Activated CD8-positive, alpha-beta T cell treated with anti-CD3 and anti-CD28 coated beads, Interleukin-2, amount 10 ng/mL, durations not matched to agents 7 days and 5 days (primary cell): ENCODE data around the gene TM2D3. TPM values are rescaled to one million over a fixed set of nuclear protein-coding genes. Genes with fewer than 3 reads are reported as not detected.

ENCODE experiments used
- ATAC-seq: fragments of 150-1000 bp; cut with Tn5 transposase; one replicate; pipeline ENCODE4 v1.10.0; 2021; ENCODE audit warnings: moderate library complexity
- CTCF ChIA-PET: fragments of 350-600 bp; sonication (Branson Sonifier 250); formaldehyde crosslinking; loops from one replicate; lab custom pipeline; 2021; ENCODE audit warnings: antibody characterized with exemption; lab: Charles Lee
- POLR2A ChIA-PET: fragments of 350-600 bp; sonication (Branson Sonifier 250); formaldehyde crosslinking; loops from one replicate; lab custom pipeline; 2021; ENCODE audit warnings: antibody characterized with exemption; lab: Charles Lee
- DNase-seq: peaks from one replicate; pipeline ENCODE4 v3.0.0-alpha.2; 2020
- H3K27ac Mint-ChIP-seq: one replicate; pipeline ENCODE4 v1.8.0; 2021; ENCODE audit warnings: mild to moderate bottlenecking, mixed read lengths
- H3K27me3 Mint-ChIP-seq: one replicate; pipeline ENCODE4 v1.8.0; 2021; ENCODE audit warnings: low read depth, mixed read lengths
- H3K36me3 Mint-ChIP-seq: one replicate; pipeline ENCODE4 v1.8.0; 2021; ENCODE audit warnings: low read depth, mixed read lengths
- H3K4me1 Mint-ChIP-seq: one replicate; pipeline ENCODE4 v1.8.0; 2021; ENCODE audit warnings: low read depth, mixed read lengths
- H3K4me3 Mint-ChIP-seq: one replicate; pipeline ENCODE4 v1.8.0; 2021; ENCODE audit warnings: mild to moderate bottlenecking, mixed read lengths
- H3K9me3 Mint-ChIP-seq: one replicate; pipeline ENCODE4 v1.8.0; 2022; ENCODE audit warnings: mixed read lengths; ENCODE audit not compliant: insufficient read depth
- total RNA-seq, 2 experiments: library from RNA; stranded (reverse); gene quantifications; one replicate each; pipeline ENCODE4 v1.2.3, GENCODE V29; 2021

The TM2D3 gene
- total RNA-seq, 2 experiments from 2014 or later, result 36.8 to 38.8 TPM

DNA sequence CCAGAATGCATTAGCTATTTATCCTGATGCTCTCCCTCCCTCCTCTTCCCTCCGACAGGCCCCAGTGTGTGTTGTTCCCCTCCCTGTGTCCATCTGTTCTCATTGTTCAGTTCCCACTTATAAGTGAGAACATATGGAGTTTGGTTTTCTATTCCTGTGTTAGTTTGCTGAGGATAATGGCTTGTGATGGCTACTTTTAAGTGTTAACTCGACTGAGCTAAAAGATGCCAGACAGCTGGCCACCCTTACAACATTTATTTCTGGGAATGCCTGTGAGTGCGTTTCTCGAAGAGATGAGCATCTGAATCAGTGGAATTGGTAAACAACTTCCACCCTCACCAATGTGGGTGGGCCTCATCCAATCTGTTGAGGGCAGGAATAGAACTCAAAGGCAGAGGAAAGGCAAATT lies 24.7 kb upstream of the TM2D3 start:
- H3K36me3 Mint-ChIP-seq, result peaks cover 24% of the 10 kb centered on the region
- ATAC-seq (no peak), DNase-seq (no peak)
- POLR2A ChIA-PET, result no interaction called here
- no peak overlapping the region for H3K4me3 Mint-ChIP-seq
- CTCF ChIA-PET, result no interaction called here
- H3K27ac Mint-ChIP-seq, result no peak overlapping the region
- no peaks in the 10 kb centered on the region for H3K4me1 Mint-ChIP-seq
- no peaks in the 10 kb centered on the region for H3K9me3 Mint-ChIP-seq
- no peaks in the 10 kb centered on the region for H3K27me3 Mint-ChIP-seq

DNA sequence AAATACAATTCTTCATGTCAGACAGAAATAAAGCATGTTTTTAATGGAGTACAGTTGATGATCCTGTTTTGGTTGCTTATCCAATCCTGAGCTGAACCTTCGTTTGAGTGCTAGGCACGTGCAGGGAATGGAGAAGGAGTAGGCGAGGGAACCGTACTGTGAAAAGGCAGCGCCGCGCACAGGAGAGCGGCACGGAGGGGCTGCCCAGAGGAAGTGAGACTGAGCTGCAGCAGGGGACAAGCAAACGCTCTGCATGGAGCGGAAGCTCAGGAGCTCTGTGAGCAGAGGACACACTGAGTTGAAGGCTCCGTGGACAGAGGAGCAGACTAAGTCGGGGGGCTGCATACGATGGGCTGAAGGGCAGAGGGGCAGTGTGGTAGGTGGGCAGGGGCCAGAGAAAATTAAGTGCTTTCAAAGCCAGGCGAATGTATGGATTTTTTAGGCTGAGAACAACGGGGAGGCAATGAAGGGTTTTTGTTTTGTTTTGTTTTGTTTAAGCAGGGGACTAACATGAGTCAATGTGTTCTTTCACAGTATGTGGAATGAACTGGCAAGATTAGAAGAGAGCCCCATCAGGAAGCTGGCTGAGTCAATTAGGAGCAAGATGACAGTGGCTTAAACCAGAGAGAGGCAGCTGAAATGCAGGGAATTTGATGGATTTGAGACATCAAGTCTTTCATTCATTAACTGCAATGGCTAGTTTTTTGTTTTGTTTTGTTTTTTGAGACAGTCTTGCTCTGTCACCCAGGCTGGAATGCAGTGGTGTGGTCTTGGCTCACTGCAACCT lies 23.8 kb upstream of the TM2D3 start:
- CTCF ChIA-PET, result no interaction called here
- Mint-ChIP-seq H3K4me1 (no peaks in the 10 kb centered on the region), H3K9me3 (no peaks in the 10 kb centered on the region), H3K4me3 (no peak overlapping the region), H3K27me3 (no peaks in the 10 kb centered on the region), H3K27ac (peak overlapping the region; percentile 2), H3K36me3 (peaks cover 24% of the 10 kb centered on the region)
- ATAC-seq, result no peak
- DNase-seq, result no peak
- POLR2A ChIA-PET, result no interaction called here

DNA sequence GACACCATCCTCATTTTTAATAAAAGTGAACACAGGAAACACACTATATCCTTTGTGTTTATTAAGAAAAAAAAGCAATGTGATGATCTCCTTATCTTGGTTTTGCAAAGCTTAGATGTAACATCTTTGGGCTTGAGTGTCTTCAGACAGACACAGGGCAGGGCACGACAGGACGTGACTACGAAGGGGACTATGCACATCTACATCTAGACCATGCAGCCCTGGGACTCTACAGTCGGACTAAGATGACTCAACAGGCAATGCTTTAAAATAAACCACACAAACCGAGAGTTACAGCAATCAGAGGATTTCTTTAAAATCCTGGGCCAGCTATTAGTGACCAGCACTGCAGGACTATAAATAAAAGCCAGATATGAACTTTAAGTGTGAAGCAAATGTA lies 22.8 kb upstream of the TM2D3 start:
- ChIA-PET CTCF (no interaction called here), POLR2A (no interaction called here)
- H3K36me3 Mint-ChIP-seq, result peaks cover 24% of the 10 kb centered on the region

DNA sequence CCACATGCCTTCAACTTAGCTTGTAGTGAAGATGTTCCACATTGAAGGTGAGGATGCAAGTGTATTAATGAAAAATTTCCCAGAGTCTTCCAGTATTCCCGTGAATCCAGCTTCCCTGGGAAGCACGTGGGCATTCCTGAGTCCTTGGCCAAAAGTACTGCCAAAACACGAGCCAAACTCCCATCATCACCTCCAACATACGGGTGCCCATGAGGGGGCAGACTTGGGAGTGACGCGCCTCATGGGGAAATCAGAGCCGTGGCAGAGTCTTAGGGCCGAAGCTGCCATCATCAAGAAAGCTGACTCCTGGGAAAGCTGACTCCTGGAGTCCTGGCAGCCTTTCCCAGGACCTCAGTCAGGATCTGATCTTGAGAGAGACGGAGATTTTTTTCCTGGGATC lies 20.1 kb upstream of the TM2D3 start:
- ATAC-seq (no peak), DNase-seq (no peak)
- no peak overlapping the region for H3K4me3 Mint-ChIP-seq
- H3K27ac Mint-ChIP-seq, result no peak overlapping the region
- peaks cover 29% of the 10 kb centered on the region for H3K36me3 Mint-ChIP-seq
- no peaks in the 10 kb centered on the region for H3K27me3 Mint-ChIP-seq
- ChIA-PET CTCF (interaction anchor here (1.8 kb wide), 1 partner anchor 31 kb away, joined by 4 read pairs; no protein-coding TSS in a partner anchor), POLR2A (no interaction called here)
- H3K4me1 Mint-ChIP-seq, result no peaks in the 10 kb centered on the region
- no peaks in the 10 kb centered on the region for H3K9me3 Mint-ChIP-seq

More for the DNA sequence above, 22.8 kb upstream of the TM2D3 start:
- Mint-ChIP-seq H3K9me3 (no peaks in the 10 kb centered on the region), H3K27ac (no peak overlapping the region), H3K4me1 (no peaks in the 10 kb centered on the region), H3K27me3 (no peaks in the 10 kb centered on the region), H3K4me3 (no peak overlapping the region)
- ATAC-seq, result no peak
- DNase-seq, result no peak

DNA sequence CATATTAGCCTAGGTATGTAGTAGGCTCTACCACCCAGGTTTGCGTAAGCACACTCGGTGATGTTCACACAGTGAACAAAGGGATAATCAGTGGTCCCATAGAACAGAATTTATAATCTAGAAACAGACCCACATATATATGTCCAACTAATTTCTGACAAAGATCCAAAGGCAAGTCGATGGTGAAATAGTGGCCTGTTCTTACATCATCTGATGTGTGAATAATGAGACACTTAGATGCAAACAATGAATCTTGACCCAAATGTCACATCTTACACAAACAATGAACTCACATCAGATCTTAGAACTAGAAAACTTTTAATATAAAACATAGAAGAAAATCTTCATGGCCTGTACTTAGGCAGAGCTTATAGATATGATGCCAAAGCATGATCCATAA lies 17.6 kb upstream of the TM2D3 start:
- no peak for ATAC-seq
- H3K4me3 Mint-ChIP-seq, result no peak overlapping the region
- no peaks in the 10 kb centered on the region for H3K27me3 Mint-ChIP-seq
- no peak for DNase-seq
- ChIA-PET CTCF (no interaction called here), POLR2A (no interaction called here)
- H3K27ac Mint-ChIP-seq, result no peak overlapping the region
- peaks cover 30% of the 10 kb centered on the region for H3K36me3 Mint-ChIP-seq
- H3K9me3 Mint-ChIP-seq, result no peaks in the 10 kb centered on the region
- peaks cover 2% of the 10 kb centered on the region for H3K4me1 Mint-ChIP-seq

DNA sequence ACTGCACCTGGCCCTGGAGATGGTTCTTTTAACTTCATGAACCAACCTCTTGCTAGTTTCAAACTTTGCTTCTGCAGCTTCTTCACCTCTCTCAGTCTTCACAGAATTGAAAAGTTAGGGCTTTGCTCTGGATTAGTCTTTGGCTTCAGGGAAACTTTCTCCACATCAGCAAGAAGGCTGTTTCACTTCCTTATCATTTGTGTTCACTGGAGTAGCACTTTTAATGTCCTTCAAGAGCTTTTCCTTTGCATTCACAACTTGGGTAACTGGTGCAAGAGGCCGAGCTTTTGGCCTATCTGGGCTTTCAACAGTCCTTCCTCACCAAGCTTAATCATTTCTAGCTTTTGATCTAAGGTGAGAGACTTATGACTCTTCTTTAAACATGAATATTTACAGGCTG lies 15.7 kb upstream of the TM2D3 start:
- DNase-seq, result no peak
- ChIA-PET POLR2A (no interaction called here), CTCF (interaction anchor here (1.1 kb wide), 1 partner anchor 27 kb away, joined by 3 read pairs; no protein-coding TSS in a partner anchor)
- H3K4me1 Mint-ChIP-seq, result peaks cover 2% of the 10 kb centered on the region
- no peak for ATAC-seq
- H3K27ac Mint-ChIP-seq, result no peak overlapping the region
- H3K27me3 Mint-ChIP-seq, result no peaks in the 10 kb centered on the region
- H3K9me3 Mint-ChIP-seq, result no peaks in the 10 kb centered on the region
- H3K4me3 Mint-ChIP-seq, result no peak overlapping the region
- peaks cover 19% of the 10 kb centered on the region for H3K36me3 Mint-ChIP-seq

DNA sequence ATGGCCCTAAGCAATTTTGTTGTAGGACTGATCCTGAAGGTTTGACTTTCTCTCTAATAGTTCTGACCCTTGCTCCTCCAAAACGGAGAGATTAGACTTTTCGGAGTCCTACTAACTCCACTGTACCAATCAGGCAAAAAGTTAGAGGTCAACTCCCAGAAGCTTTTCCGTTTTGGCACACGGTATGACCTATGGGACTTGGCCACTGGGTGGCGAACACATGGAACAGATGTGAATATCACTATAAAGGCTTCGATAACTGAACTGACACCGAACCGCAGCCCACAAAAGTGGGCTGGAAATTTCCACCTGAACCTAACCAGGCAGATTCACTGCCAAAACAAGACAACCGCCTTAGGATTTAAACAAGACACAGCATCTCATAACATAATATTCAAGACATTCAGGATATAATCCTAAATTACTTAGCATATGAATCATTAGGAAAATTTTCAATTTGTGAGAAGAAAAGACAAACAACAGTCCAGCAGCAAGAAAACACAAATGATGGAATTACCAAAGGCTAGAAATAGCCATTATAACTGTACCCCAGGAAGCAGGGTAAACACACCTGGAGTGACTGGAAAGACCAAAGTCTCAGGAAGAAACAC lies 12.2 kb upstream of the TM2D3 start:
- Mint-ChIP-seq H3K4me1 (peaks cover 2% of the 10 kb centered on the region), H3K27me3 (no peaks in the 10 kb centered on the region), H3K9me3 (no peaks in the 10 kb centered on the region), H3K4me3 (no peak overlapping the region), H3K36me3 (peaks cover 12% of the 10 kb centered on the region), H3K27ac (no peak overlapping the region)
- ChIA-PET POLR2A (no interaction called here), CTCF (interaction anchor here (1.0 kb wide), 1 partner anchor 377 kb away, joined by 3 read pairs; no protein-coding TSS in a partner anchor)
- ATAC-seq, result no peak
- no peak for DNase-seq

DNA sequence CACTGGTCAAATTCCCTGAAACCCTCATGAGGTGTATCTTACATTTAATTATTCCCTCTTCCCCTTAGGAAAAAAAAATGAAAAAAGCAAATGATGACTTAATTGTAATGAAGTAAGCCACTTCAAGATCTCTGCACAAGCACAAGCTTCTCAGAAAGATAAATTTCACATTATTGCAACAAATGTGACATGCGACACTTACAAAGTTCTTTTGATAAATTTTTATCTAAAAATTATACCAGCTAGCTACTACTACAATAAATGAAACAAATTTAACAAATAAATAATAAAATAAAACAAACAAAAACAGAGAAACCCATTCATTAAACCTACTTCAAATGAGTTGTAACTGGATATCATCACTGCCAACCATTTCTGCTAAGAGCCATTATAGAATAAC lies 10.0 kb upstream of the TM2D3 start:
- H3K27me3 Mint-ChIP-seq, result no peaks in the 10 kb centered on the region
- POLR2A ChIA-PET, result no interaction called here
- ATAC-seq (no peak), DNase-seq (no peak)
- H3K4me3 Mint-ChIP-seq, result no peak overlapping the region
- no peak overlapping the region for H3K27ac Mint-ChIP-seq
- H3K9me3 Mint-ChIP-seq, result no peaks in the 10 kb centered on the region
- CTCF ChIA-PET, result no interaction called here
- H3K36me3 Mint-ChIP-seq, result peaks cover 5% of the 10 kb centered on the region
- H3K4me1 Mint-ChIP-seq, result peaks cover 2% of the 10 kb centered on the region

DNA sequence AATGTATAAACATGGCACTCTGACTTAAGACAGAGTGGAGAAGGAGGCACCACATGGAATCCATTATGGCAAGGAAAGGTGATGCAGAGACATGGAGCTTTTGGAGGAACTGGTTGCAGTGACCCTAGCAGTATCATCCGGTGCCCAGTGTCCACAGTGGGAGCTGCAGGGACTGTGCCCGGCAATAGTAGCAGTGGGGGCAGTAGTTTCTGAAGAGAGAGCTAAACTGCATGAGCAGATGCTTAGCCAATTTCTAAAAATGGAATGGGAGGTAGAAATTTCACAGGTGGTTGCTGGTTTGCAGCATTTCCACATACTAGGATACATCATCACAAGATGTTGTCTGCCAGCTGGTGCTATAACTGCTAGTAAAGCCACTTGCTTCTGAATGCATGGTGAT lies 7.8 kb upstream of the TM2D3 start:
- Mint-ChIP-seq H3K27me3 (no peaks in the 10 kb centered on the region), H3K4me3 (no peak overlapping the region), H3K27ac (no peak overlapping the region), H3K9me3 (no peaks in the 10 kb centered on the region), H3K4me1 (peaks cover 2% of the 10 kb centered on the region), H3K36me3 (peaks cover 2% of the 10 kb centered on the region)
- ATAC-seq, result no peak
- CTCF ChIA-PET, result no interaction called here
- no peak for DNase-seq
- POLR2A ChIA-PET, result no interaction called here

DNA sequence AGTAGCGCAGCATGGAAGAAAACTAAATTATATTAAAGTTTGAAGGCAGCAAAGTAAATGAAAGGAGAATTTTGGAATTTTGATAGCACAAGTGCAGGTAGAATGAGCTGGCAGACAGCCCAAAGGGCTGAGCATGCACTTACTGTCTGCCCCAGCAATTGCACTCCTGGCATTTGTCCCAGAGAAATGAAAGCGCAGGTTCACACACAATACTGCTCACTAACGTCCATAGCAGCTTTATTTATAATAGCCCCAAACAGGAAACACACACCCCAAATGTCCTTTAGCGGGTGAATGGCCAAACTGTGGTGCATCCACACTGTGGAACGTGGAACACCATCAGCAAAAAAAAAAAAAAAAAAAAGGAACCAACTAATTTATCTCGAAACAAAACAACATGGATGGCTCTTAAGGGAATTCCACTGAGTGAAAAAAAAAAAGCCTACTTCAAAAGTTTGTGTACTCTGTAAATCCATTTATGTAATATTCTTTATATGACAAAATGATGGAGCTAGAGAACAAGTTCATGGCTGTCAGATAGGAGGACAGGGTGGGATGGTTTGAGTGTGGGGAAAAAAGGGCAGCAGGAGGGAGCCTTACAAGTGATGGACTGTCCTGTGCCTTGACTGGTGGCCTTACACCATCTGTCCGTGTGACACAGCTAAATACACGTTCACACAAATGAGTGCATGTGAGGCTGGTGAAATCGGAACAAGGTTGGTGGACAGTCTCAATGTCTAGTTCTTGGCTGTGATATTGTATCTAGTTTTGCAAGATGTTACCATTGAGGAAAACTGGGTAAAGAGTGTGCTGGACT lies 6.0 kb upstream of the TM2D3 start:
- Mint-ChIP-seq H3K36me3 (peaks cover 3% of the 10 kb centered on the region), H3K27me3 (no peaks in the 10 kb centered on the region), H3K4me3 (no peak overlapping the region), H3K4me1 (peaks cover 14% of the 10 kb centered on the region), H3K27ac (no peak overlapping the region), H3K9me3 (no peaks in the 10 kb centered on the region)
- POLR2A ChIA-PET, result no interaction called here
- CTCF ChIA-PET, result interaction anchor here (1.4 kb wide), 1 partner anchor 369 kb away, joined by 3 read pairs; no protein-coding TSS in a partner anchor
- ATAC-seq (no peak), DNase-seq (no peak)

DNA sequence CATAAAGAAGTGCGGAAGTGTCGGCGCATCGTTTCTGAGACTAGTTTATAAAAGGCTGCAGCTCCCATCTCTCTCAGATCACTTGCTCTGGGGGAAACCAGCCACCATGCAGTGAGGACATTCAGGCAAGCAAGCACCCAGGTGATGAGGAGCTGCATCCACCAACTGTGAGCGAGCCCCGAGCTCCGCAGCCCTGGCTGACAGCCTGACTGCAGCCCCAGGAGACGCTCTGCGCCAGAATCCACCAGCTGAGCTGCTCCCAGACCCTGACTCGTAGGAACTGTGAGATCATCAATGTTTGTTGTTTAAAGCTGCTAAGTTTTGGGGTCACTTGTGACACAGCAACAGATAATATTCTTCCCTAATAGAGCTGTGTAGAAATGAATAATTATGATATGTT lies 5.0 kb upstream of the TM2D3 start:
- no peak for ATAC-seq
- Mint-ChIP-seq H3K9me3 (no peaks in the 10 kb centered on the region), H3K27ac (no peak overlapping the region), H3K36me3 (peaks cover 3% of the 10 kb centered on the region), H3K27me3 (no peaks in the 10 kb centered on the region), H3K4me3 (no peak overlapping the region), H3K4me1 (peaks cover 16% of the 10 kb centered on the region)
- POLR2A ChIA-PET, result no interaction called here
- CTCF ChIA-PET, result interaction anchor here (1.1 to 1.4 kb wide), 2 partner anchors 337 to 368 kb away, joined by 3 read pairs; no protein-coding TSS in a partner anchor
- DNase-seq, result no peak
